Measurements from ENCODE around the gene EFNA5. TPM values are rescaled to one million over a fixed set of nuclear protein-coding genes. Genes with fewer than 3 reads are reported as not detected.
A peak's percentile ranks its signal among the peaks of the same experiment; 100 is the strongest.

EFNA5 gene
- total RNA-seq, 4 donors from 2014 or later = 21.3 to 47.0 (median 29.3) TPM

DNA sequence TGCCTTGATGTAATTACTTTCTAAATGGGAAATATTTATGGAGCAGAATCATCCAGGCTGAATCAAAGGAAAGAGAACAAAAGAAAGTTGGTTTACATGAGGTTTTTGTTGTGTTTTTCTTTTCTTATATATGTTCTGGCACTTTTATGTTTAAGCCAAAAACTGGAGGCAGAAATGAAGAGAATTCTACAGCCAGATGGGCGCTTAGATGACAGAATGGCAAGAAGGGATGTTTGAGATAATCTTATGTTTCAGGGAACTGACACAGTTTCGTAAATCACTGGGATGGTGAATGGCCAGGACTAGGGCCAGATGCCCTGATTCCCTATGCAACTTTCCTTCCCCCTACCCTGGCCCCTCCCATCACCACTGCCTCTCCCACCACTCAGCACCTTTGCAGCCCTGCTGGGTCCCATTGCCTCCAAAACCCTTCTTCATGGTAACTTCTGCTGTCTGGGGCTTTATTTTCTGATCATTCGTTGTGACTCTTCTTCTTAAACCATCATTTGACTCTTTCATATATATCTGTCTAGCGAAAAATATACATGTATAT is 111.8 kb downstream of the EFNA5 start:
- Histone ChIP-seq H3K9me3 (no peaks in the 10 kb centered on the region), H3K27me3 (no peaks in the 10 kb centered on the region), H3K36me3 (no peaks in the 10 kb centered on the region), H3K27ac (no peak overlapping the region), H3K4me3 (no peak overlapping the region), H3K4me1 (peaks cover 21% of the 10 kb centered on the region)
- DNase-seq (ENCODE audit: low spot score in 2 of 2) = no peak
- 92% methylated on average over 4 of the region's 4 CpGs for WGBS
- TF ChIP-seq CTCF (IDR thresholded peaks at IDR 0.05) (no peak), EP300 (IDR thresholded peaks at IDR 0.05) (no peak), POLR2A (IDR thresholded peaks at IDR 0.05) (no peak), POLR2AphosphoS5 (IDR thresholded peaks at IDR 0.05) (no peak)

- WGBS = 49% methylated on average over 11 of the region's 11 CpGs
- Histone ChIP-seq H3K9me3 (no peaks in the 10 kb centered on the region), H3K4me3 (no peak overlapping the region), H3K36me3 (no peaks in the 10 kb centered on the region), H3K4me1 (peaks cover 21% of the 10 kb centered on the region), H3K27ac (no peak overlapping the region), H3K27me3 (no peaks in the 10 kb centered on the region)
- TF ChIP-seq CTCF (IDR thresholded peaks at IDR 0.05) (no peak), EP300 (IDR thresholded peaks at IDR 0.05) (no peak), POLR2A (IDR thresholded peaks at IDR 0.05) (no peak), POLR2AphosphoS5 (IDR thresholded peaks at IDR 0.05) (no peak)
- DNase-seq (ENCODE audit: low spot score in 2 of 2) = peak in 1 of 2 donors; percentile 70
Measured at GRCh38 chr5:107557051-107557658, 113.6 kb downstream of the EFNA5 start.

GRCh38 chr5:107556575-107556974 is 114.2 kb downstream of the EFNA5 start:
- WGBS = 98% methylated on average over 7 of the region's 7 CpGs
- no peaks in the 10 kb centered on the region for H3K9me3 ChIP-seq
- H3K4me3 ChIP-seq = no peak overlapping the region
- H3K27ac ChIP-seq = no peak overlapping the region
- H3K36me3 ChIP-seq = no peaks in the 10 kb centered on the region
- H3K27me3 ChIP-seq = no peaks in the 10 kb centered on the region
- H3K4me1 ChIP-seq = peaks cover 21% of the 10 kb centered on the region
- no peak for TF ChIP-seq POLR2AphosphoS5 (IDR thresholded peaks at IDR 0.05)
- TF ChIP-seq EP300 (IDR thresholded peaks at IDR 0.05) = no peak
- TF ChIP-seq CTCF (IDR thresholded peaks at IDR 0.05) = no peak
- no peak for TF ChIP-seq POLR2A (IDR thresholded peaks at IDR 0.05)
- DNase-seq (ENCODE audit: low spot score in 2 of 2) = no peak

- WGBS = 86% methylated on average over 4 of the region's 4 CpGs
- no peaks in the 10 kb centered on the region for H3K36me3 ChIP-seq
- no peak overlapping the region for H3K27ac ChIP-seq
- H3K4me1 ChIP-seq = peaks cover 21% of the 10 kb centered on the region
- no peak overlapping the region for H3K4me3 ChIP-seq
- TF ChIP-seq CTCF (IDR thresholded peaks at IDR 0.05) (no peak), POLR2A (IDR thresholded peaks at IDR 0.05) (no peak), POLR2AphosphoS5 (IDR thresholded peaks at IDR 0.05) (no peak), EP300 (IDR thresholded peaks at IDR 0.05) (no peak)
- no peaks in the 10 kb centered on the region for H3K27me3 ChIP-seq
- no peak for DNase-seq (ENCODE audit: low spot score in 2 of 2)
- H3K9me3 ChIP-seq = no peaks in the 10 kb centered on the region
Measured at GRCh38 chr5:107555425-107556090, 115.2 kb downstream of the EFNA5 start.

GRCh38 chr5:107554776-107555424 is 115.8 kb downstream of the EFNA5 start:
- H3K4me3 ChIP-seq = no peak overlapping the region
- TF ChIP-seq CTCF (IDR thresholded peaks at IDR 0.05) = no peak
- no peak for TF ChIP-seq POLR2AphosphoS5 (IDR thresholded peaks at IDR 0.05)
- no peak for TF ChIP-seq POLR2A (IDR thresholded peaks at IDR 0.05)
- no peak for TF ChIP-seq EP300 (IDR thresholded peaks at IDR 0.05)
- no peak overlapping the region for H3K27ac ChIP-seq
- H3K4me1 ChIP-seq = peaks cover 21% of the 10 kb centered on the region
- H3K9me3 ChIP-seq = no peaks in the 10 kb centered on the region
- H3K36me3 ChIP-seq = no peaks in the 10 kb centered on the region
- WGBS = 60% methylated on average over 7 of the region's 7 CpGs
- no peak for DNase-seq (ENCODE audit: low spot score in 2 of 2)
- no peaks in the 10 kb centered on the region for H3K27me3 ChIP-seq

All from suprapubic skin (tissue), 4 donors.